ENCODE data around the gene LAMA5.

LAMA5 gene

DNA sequence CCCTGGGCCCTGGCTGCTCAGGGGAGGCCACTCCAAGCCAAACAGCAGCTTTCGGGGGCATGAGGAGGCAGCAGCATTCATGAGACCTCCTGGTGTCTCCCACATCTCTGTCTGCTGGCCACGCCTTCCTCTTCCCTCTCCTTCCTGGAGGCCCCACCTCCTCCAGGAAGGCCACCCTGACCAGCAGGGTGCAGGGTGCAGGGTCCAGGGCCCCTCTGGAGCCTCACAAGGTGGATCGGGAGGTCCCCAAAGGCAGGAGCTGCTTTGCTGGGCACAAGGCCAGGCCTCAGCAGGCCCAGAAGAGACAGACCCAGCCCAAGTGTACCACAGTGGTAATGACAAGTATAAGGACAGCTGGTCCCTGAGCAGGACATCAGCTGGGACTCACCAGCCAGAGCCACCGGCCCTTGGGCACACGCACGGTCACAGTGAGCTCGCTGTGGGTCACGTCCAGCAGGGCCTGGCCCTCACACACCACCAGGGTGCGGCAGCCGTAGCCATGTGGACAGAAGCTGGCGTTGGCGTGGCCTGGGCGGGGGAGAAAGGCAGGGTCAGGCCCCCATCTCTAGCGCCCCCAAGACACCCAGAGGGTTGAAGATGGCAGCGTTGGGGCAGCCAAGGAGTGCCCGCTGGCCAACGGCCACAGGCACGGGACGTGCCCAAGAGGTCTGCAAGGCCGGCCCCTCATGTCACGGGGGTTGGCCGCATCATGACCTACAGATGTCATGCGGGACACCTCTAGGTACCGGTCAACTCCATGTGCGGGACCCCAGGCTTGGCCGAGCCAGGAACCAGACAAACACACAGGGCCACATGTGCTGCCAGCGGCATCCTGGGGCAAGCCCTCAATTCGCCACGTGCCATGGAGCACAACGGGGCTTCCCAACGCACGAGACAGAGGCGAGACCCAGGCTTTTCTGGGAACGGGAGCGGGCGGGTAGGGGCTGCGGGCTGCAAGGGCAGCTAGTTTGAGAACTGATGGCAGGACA, 37.4 kb downstream of the LAMA5 start:
- FAIRE-seq, result peak; percentile 50
- DNase-seq (ENCODE audit: low spot score), result no peak

DNA sequence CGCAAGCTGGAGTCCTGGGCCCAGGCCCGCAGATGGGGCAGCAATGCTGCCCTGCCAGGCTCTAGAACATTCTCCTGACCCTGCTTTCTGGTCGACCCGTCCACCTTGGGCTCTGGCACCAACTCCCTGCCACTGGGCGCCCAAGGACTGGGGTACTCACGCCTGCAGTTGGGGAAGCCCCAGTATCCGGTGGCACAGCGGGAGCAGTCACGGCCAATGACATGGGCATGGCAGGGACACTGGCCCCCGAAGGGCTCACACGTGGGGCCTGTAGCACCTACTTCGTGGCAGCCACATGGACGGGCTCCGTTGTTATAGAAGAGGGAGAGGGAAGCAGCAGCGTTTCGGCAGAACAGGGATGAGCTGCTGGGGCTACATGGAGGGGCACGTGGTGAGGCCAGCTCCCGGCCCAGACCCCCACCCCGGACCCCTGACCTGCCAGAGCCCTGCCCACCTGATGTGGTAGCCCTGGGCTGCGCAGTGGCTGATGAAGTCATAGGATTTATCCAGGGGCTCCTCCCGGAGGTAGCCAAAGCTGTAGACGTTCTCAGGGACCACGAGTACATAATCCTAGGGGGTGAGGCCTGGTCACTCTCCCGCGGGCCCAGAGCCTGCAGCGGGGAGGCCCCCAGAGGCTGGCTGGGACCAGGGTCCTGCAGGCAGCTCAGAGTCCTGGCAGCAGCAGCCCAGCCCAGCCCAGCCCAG, 38.3 kb downstream of the LAMA5 start:
- peak; percentile 35 for FAIRE-seq
- no peak for DNase-seq (ENCODE audit: low spot score)

DNA sequence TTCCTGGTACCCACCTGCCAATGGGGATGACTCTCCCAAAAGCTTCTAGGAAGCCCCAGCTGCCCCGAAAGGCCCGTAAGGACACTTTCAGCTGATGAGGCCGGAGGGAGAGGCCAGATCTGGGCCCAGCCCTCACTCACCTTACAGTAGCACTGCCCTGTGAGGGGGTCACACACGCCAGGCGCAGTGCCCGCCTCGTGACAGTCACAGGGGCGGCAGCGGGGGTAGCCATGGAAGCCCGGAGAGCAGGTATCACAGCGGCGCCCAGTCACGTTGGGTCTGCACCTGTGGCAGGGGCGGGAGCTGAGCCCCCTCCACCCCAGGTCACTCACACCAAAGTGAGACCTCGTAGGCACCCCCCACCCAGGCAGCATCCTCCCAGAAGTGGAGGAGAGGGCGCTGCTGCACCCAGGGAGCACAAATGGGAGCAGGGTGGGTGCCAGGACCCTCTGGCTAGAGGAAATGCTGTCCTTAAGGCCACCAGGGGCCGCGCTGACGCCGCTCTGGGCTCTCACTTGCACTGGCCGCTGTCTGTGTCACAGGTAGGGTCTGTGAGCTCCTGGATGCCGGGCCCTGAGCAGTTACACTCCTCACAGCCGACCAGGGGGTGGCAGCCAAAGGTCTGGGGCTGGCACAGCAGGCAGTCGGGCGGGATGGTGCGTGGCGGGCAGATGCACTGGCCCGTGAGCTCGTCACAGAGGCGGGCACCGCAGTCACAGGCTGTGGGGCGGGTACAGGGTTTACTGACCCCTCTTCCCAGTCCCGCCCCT, 39.2 kb downstream of the LAMA5 start:
- DNase-seq (ENCODE audit: low spot score), result no peak
- FAIRE-seq, result no peak

DNA sequence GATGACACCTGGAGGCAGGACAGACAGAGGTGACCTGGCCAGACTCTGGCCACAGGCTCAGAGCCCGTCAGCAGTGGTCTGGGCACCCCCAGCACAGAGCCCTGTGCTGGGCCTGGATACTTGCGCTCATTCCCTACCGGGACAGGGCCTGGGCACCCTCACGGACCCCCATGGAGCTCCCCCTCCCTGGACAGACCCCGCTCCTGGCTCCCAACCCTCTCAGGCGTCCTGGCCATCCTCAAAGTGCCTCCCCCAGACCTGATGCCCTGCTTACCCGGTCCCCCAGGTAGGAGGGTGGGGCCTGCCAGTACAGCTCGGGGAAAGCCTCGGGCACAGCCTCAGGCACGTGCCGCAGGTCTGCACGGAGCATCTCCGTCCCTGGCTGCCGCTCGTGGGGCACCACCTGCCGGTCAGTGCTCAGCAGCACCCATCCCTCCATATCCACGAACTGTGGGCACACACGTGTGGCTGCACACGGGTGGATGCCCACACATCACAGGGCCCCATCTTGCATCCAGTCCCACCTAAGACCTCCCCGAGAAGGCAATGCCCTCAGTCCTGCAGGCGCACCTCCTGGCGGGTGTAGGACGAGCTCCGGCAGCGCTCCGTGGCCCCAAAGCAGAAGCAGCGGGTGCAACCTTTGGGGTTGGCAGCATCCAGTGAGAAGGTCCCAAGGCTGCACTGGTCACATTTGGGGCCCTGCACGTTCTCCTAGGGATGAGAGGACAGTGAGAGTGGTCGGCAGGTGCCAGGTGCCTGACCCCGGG, 40.0 kb downstream of the LAMA5 start:
- FAIRE-seq (peak; percentile 65), DNase-seq (ENCODE audit: low spot score) (no peak)

DNA sequence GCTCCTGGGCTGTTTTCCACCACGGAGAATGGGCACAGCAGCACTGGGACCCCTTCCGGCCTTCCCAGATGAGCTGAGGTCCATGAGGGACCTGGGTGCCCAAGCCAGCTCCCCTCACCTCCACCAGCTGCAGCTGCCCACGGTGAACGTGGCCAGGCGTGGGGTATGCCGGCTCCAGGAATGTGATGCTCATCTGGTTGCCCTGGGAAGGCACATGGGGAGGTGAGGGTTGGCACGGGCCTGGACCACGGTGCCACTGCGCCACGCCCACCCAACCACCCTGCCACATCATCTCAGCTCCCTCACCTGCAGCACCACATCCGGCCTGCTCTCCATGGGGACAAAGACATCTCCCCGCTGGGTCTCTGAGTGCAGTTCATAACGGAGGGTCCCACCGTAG, 40.6 kb downstream of the LAMA5 start:
- DNase-seq (ENCODE audit: low spot score) (no peak), FAIRE-seq (peak; percentile 27)

DNA sequence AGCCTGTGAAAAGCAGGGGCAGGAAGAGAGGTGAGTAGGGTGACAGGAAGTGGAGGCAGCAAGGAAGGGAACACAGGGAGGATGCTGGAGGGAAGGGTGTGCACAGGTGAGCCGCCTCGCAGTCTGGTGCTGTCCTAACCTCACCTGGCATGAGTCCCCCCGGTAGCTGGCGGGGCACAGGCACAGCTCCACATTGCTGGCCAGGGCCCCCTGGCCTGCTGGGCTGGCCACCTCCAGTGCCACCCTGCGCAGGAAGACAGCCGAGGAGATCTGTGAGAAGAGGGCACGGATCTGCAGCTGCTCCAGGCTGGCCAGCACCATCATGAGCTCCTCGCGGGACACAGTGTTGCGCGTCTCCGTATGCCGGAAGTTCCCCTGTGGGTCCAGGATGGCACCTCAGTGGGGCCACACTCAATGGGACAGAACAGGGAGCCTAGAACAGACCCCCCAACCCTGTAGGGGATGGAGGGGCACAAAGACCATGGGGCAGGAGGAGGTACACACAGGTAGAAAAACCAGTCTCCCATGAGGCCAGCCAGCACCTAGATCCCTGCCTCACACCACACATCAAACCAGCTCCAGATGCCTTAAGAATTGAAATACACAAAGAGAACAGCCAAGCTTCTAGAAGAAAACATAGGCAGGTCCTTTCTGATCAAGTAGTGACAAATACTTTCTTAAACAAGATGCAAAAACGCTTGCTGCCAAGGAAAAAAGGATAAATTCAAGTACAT, 41.8 kb downstream of the LAMA5 start:
- FAIRE-seq (peak; percentile 37), DNase-seq (ENCODE audit: low spot score) (no peak)

DNA sequence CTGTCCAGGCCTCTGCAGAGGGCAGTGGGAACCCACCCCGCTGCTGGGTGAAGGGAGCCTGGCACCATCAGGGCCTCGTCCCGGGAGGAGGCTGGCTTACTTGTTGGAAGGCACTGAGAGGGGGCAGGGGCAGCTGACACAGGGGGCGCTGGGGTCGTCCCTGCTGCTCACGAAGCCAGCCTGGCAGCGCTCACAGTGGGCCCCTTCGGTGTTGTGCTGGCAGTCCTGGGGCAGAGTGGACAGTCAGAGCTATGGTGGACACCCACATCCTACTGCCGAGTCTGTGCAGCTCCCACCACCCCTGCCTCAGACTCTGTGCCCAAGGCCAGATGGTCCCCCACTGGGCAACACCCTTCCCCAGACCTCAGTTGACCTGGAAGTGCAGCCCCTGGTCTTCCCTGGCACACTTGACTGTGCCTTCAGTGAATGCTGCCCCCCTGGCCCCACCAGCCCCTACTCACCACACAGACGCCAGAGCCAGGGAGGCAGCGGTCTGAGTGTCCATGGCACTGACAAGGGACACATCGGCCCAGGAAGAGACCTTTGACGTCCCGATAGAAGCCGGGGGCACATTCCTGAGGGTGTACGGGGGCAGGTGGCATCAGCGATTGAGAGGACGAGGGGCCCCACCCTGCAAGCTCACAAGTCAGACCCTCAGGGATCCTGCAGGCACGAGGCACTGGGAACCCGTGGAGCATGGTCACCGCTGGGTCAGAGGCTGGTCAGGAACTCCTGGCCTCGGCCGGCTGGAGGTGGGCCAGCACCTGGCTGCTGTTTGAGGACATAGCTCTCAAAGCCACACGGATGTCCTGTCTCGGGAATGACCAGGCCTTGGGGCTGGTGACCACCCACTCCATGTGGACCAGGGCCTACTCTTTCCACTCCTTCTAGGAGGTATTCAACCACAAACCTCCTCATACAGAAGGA, 42.9 kb downstream of the LAMA5 start:
- DNase-seq (ENCODE audit: low spot score) (no peak), FAIRE-seq (no peak)

DNA sequence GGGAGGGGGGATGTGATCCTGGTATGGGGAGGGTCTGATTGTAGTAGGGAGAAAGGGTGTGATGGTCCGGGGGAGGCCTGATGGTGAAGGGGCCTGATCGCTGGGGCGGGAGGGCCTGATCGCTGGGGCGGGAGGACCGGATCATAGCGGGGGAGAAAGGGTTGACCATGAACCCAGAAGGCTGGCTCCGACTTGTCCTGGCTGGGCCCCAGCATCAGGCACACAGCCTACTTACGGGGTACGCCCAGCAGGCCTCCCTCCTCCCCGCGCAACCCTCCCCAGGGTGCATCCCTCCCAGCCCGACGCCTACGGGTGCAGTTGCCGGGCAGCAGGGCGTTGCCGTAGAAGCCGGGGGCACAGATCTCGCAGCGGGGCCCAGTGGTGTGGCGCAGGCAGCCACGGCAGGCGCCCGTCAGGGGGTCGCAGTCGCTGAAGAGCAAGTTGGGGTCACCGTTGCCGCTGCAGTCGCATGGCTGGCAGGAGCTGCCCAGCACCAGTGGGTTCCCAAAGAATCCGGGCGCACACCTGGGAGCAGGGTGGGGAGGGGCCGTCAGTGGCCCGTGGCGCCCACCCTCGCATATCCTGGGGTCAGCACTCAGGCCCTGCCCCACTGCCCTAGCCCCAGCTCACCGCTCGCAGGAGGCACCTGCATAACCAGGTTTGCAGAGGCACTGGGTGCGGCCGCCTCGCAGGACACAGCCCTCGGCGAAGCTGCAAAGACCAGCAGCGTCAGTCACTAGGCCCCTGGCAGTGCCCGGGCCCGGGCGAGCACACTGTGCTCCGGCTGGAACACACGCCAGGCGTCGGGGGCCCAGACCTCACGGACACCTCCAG, 43.7 kb downstream of the LAMA5 start:
- DNase-seq (ENCODE audit: low spot score), result no peak
- FAIRE-seq, result no peak

DNA sequence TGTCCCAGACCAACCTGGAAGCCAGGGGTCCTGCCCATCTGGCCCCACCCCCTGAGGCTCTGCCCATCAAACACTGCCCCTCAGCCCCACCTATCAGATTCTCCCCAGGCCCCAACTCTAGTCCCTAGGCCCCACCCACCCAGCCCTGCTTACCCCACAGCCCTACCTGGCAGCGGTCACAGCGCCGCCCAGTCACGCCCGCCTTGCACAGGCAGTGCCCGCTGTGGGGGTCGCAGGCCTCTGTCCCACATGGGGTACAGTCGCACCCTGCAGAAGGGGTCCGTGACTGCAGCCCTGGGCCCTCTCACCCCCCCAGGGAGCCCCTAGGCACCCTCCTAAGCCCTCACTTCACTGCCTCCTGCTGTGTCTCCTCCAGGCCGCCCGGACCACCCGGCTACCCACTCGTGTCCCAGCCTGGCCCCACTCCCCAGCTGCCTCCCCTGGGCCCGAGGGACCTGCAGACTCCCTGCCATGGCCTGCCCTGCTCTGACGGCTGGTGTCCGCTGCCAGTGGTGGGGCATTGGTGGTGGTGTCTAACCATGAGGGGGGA, 44.5 kb downstream of the LAMA5 start:
- peak; percentile 61 for FAIRE-seq
- no peak for DNase-seq (ENCODE audit: low spot score)

DNA sequence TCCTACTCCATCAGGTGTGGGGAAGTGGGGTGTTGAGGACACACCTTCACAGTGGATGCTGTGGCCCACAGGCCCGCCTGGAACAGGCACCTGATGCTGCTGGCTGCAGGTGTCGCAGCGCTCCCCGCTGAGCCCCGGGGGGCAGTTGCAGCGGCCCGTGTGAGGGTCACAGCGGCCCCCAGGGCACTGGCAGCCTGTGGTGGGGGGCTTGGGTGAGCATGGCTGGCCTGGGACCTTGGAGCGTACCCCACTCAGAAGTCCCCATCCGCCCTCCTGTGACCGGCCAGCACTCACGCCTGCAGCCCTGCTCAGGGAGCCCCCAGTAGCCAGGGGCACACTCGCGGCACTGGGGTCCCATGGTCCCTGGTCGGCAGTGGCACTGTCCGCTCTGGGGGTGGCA, 45.1 kb downstream of the LAMA5 start:
- FAIRE-seq, result peak; percentile 84
- no peak for DNase-seq (ENCODE audit: low spot score)

DNA sequence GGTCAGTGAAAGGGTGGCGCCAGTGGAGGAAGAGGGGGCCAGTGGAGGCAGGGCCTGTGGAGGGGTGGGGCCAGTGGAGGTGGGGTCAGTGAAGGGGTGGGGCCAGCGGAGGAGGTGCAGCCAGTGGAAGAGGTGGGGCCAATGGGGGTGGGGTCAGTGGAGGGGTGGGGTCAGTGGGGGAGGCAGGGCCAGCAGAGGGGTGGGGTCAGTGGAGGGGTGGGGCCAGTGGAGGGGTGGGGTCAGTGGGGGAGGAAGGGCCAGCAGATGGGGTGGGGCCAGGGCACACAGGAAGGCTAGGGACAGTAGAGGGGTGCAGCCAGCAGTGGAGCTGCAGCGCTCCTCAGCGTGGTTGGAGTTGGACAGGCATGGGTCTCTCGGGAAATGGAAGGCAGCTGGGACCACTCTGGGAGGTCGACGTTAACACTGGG, 45.6 kb downstream of the LAMA5 start:
- FAIRE-seq (no peak), DNase-seq (ENCODE audit: low spot score) (peak; percentile 82)

DNA sequence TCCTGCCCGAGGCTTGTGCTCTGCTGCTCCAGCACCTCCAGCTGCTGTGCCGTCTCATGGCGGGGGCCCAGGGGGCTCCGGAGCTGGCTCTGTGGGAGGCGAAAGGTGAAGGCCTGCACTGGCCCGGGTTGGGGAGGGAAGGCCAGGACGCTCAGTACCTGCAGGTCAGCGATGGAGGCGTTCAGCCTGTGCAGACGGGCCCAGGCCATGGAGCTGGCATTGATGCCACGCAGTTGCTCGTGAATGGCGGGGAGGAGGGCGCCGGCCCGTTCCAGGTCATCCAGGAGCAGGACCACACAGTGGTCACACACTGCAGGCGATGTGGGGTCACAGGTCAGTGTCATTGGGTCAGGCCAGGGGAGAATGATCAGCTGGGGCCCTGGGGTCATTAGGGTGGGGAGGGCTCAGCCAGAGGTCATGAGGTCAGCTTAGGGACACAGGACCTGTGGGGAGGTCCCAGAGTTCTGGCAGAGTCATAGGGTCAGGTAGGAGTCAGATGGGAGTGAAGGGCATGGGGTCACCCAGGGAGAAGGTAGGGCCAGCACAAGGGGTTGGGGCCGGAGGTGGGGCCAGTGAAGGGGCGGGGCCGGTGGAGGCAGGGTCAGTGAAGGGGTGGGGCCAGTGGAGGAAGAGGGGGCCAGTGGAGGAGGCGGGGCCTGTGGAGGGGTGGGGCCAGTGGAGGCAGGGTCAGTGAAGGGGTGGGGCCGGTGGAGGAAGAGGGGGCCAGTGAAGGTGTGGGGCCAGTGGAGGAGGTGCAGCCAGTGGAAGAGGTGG, 46.3 kb downstream of the LAMA5 start:
- FAIRE-seq (no peak), DNase-seq (ENCODE audit: low spot score) (peak; percentile 57)

DNA sequence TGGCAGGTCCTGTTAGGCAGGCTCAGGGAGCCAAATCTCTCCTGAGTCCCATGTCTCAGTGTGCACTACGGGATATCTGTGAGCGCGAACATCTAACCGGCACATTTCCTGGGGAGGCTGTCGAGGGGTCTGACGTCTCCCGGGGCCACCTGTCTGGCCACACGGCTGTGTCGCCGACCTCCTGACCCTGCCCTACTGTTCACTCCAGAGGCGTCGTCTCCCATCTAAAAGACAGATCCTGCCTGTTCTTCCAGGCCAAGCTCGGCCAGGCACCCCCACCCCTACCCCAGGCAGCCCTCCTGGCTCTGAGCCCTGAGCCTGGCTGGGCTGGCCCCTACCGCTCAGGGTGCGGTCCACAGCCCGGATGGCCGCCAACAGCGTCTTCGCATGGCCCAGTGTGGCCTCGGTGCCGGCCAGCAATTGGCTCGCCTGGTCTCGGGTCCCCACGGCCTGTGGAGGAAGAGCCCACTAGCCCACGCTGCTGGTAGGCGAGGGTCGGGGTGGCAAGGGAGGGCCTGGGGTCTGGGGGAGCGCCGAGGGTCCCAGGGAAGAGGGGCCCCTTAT, 47.7 kb downstream of the LAMA5 start:
- DNase-seq (ENCODE audit: low spot score) (no peak), FAIRE-seq (peak; percentile 91)

DNA sequence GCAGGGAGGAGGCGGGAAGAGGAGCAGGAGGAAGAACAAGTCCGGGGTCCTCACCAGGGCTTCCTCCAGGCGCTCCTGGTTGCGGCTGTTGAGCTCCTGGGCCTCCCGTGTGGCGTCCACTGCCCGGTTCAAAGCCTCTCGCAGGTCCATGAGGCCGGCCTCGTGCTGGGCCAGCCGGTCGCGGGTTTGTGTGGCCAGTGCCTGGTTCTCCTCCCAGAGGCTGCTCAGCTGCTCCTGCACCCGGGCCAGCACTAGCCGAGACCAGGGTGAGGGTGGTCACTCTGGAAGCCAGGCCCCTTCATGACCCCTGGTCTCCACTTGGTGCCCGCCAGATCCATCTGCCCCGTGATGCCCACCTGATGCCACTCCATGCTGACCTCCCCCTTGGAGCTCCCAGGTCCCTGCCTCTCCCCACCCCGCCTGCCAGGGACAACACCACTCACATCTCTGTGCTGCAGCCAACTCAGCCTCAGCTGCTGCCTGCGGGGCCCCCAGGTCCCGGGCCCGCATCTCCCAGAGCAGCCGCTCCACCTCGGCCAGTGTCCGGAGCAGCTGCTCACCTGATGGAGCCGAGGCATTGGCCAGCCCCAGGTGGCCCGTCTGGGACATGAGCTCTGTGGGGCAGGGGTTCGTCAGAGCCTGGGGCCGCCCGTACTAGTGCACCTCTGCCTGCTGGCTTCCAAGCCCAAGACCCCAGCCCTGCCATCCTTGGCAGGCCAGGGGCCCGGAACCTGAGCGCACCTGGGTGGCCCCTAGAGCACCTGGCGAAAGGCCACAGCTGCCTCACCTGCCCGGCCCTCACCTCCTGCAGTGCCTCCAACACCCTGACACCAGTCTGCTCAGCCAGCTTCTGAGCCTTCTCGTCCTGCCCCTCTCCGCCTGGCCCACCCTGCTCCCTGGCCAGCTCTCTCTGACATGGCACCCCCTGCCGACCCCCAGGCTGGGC, 48.4 kb downstream of the LAMA5 start:
- DNase-seq (ENCODE audit: low spot score) (peak; percentile 78), FAIRE-seq (peak; percentile 23)

DNA sequence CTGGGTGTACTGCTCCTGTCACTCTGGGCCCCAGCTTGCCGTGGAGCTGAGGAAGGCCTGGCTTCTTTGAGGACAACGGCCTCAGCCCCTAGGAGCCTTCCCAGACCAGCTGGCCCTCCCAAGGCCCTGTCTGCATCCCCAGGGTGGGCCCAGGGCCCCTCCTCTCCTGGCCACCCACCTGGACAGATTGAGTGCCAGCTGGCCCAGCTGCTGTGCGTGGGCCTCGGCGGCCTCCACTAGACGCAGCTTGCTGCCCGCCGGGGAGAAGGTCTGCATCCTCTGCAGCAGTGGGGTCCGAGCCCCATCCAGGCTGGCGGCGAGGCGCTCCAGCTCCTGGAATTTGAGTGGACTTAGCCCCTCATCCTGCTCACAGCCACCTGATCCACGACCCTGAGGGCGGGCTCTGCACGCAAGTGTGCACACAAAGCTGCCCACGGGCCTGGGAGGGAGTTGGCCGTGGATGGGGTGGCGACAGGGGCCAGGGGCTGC, 49.9 kb downstream of the LAMA5 start:
- no peak for FAIRE-seq
- no peak for DNase-seq (ENCODE audit: low spot score)
